Activated CD8-positive, alpha-beta T cell treated with anti-CD3 and anti-CD28 coated beads, Interleukin-2, amount 10 ng/mL, durations not matched to agents 7 days and 5 days (primary cell): Measurements from ENCODE around the gene TMEM45B. TPM values are rescaled to one million over a fixed set of nuclear protein-coding genes. Genes with fewer than 3 reads are reported as not detected.
A peak's percentile ranks its signal among the peaks of the same experiment; 100 is the strongest.
"Not testable (repeated sequence)": the region's sequence is repeated elsewhere in the genome, so short reads cannot be mapped to it uniquely, and the experiment has no call there.

Source experiments
- ATAC-seq: fragments of 150-1000 bp; cut with Tn5 transposase; one replicate; pipeline ENCODE4 v1.10.0; 2021; ENCODE audit warnings: moderate library complexity
- CTCF ChIA-PET: fragments of 350-600 bp; sonication (Branson Sonifier 250); formaldehyde crosslinking; loops from one replicate; lab custom pipeline; 2021; ENCODE audit warnings: antibody characterized with exemption; lab: Charles Lee
- POLR2A ChIA-PET: fragments of 350-600 bp; sonication (Branson Sonifier 250); formaldehyde crosslinking; loops from one replicate; lab custom pipeline; 2021; ENCODE audit warnings: antibody characterized with exemption; lab: Charles Lee
- DNase-seq: peaks from one replicate; pipeline ENCODE4 v3.0.0-alpha.2; 2020
- H3K27ac Mint-ChIP-seq: one replicate; pipeline ENCODE4 v1.8.0; 2021; ENCODE audit warnings: mild to moderate bottlenecking, mixed read lengths
- H3K27me3 Mint-ChIP-seq: one replicate; pipeline ENCODE4 v1.8.0; 2021; ENCODE audit warnings: low read depth, mixed read lengths
- H3K36me3 Mint-ChIP-seq: one replicate; pipeline ENCODE4 v1.8.0; 2021; ENCODE audit warnings: low read depth, mixed read lengths
- H3K4me1 Mint-ChIP-seq: one replicate; pipeline ENCODE4 v1.8.0; 2021; ENCODE audit warnings: low read depth, mixed read lengths
- H3K4me3 Mint-ChIP-seq: one replicate; pipeline ENCODE4 v1.8.0; 2021; ENCODE audit warnings: mild to moderate bottlenecking, mixed read lengths
- H3K9me3 Mint-ChIP-seq: one replicate; pipeline ENCODE4 v1.8.0; 2022; ENCODE audit warnings: mixed read lengths; ENCODE audit not compliant: insufficient read depth
- total RNA-seq, 2 experiments: library from RNA; stranded (reverse); gene quantifications; one replicate each; pipeline ENCODE4 v1.2.3, GENCODE V29; 2021

The TMEM45B gene
- total RNA-seq, 2 experiments from 2014 or later: not detected

DNA sequence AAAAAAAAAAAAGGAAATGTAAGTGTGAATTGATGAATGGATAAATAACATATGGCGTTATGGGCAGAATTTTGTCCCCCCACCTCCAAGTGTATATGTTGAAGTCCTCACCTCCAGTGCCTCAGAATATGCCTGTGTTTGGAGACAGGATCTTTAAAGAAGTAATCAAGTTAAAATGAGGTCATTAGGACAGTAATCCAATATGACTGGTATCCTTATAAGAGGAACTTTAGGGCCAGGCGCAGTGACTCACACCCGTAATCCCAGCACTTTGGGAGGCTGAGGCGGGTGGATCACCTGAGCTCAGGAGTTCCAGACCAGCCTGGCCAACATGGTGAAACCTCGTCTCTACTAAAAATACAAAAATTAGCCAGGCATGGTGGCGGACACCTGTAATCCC lies 17.6 kb downstream of the TMEM45B start:
- POLR2A ChIA-PET, DNase-seq, CTCF ChIA-PET, H3K4me3 Mint-ChIP-seq, ATAC-seq, H3K36me3 Mint-ChIP-seq, H3K27ac Mint-ChIP-seq, H3K9me3 Mint-ChIP-seq, H3K4me1 Mint-ChIP-seq: not testable (repeated sequence)
- peaks cover 12% of the 10 kb centered on the region for H3K27me3 Mint-ChIP-seq

- H3K36me3 Mint-ChIP-seq, DNase-seq, H3K4me3 Mint-ChIP-seq, ATAC-seq, POLR2A ChIA-PET, H3K27ac Mint-ChIP-seq, H3K27me3 Mint-ChIP-seq, H3K4me1 Mint-ChIP-seq, CTCF ChIA-PET, H3K9me3 Mint-ChIP-seq: not testable (repeated sequence)
These were observed 20.8 kb downstream of the TMEM45B start for GRCh38 chr11:129836423-129836891.

GRCh38 chr11:129836979-129837378 lies 21.3 kb downstream of the TMEM45B start:
- Mint-ChIP-seq H3K27ac (no peak overlapping the region), H3K4me1 (peaks cover 14% of the 10 kb centered on the region), H3K9me3 (peaks cover 2% of the 10 kb centered on the region), H3K27me3 (peaks cover 3% of the 10 kb centered on the region), H3K36me3 (peaks cover 5% of the 10 kb centered on the region), H3K4me3 (no peak overlapping the region)
- no peak for ATAC-seq
- CTCF ChIA-PET: no interaction called here
- DNase-seq: no peak
- POLR2A ChIA-PET: no interaction called here

DNA sequence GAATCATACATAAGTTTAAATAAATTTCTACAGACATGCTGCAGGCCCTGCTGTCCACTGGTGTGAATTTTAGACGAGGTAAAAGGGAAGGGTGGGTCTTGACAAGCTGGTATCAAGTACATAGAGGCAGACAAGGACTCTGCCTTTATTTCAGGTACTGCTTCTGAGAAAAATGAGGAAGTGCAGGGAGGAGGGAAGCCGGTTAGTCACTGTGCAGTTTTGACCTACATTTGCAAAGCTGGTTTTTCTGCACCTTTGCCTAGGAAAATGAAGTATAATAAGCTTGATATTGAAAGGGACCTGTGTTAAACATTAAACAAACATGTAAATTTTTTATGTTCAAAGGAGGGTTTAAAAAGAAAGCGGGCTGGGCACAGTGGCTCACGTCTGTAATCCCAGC lies 24.6 kb downstream of the TMEM45B start:
- Mint-ChIP-seq H3K36me3 (peaks cover 8% of the 10 kb centered on the region), H3K4me1 (peaks cover 21% of the 10 kb centered on the region), H3K27ac (no peak overlapping the region), H3K27me3 (peaks cover 5% of the 10 kb centered on the region), H3K9me3 (peaks cover 11% of the 10 kb centered on the region), H3K4me3 (no peak overlapping the region)
- ATAC-seq (no peak), DNase-seq (no peak)
- POLR2A ChIA-PET: no interaction called here
- CTCF ChIA-PET: no interaction called here

DNA sequence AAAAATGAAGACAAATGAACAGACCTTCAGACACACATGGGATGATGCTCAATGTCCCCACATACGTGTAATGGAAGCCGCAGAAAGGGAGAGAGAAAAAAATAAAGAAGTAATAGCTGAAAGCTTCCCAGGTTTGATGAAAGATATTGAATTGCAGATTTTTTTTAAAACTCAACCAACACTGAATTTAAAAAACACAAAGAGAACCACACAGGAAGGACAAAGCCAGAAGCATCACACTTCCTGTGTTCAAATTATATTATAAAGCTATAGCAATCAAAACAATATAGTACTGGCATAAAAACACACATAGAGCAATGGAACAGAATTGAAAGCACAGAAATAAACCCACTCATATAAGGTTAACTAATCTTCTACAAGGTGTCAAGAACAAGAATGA lies 26.5 kb downstream of the TMEM45B start:
- H3K27ac Mint-ChIP-seq: peak overlapping the region; percentile 55
- POLR2A ChIA-PET: no interaction called here
- H3K4me1 Mint-ChIP-seq: peaks cover 31% of the 10 kb centered on the region
- CTCF ChIA-PET: no interaction called here
- H3K27me3 Mint-ChIP-seq: peaks cover 5% of the 10 kb centered on the region
- no peak overlapping the region for H3K4me3 Mint-ChIP-seq
- peaks cover 8% of the 10 kb centered on the region for H3K36me3 Mint-ChIP-seq
- DNase-seq (no peak), ATAC-seq (peak; percentile 42)
- H3K9me3 Mint-ChIP-seq: peaks cover 11% of the 10 kb centered on the region

DNA sequence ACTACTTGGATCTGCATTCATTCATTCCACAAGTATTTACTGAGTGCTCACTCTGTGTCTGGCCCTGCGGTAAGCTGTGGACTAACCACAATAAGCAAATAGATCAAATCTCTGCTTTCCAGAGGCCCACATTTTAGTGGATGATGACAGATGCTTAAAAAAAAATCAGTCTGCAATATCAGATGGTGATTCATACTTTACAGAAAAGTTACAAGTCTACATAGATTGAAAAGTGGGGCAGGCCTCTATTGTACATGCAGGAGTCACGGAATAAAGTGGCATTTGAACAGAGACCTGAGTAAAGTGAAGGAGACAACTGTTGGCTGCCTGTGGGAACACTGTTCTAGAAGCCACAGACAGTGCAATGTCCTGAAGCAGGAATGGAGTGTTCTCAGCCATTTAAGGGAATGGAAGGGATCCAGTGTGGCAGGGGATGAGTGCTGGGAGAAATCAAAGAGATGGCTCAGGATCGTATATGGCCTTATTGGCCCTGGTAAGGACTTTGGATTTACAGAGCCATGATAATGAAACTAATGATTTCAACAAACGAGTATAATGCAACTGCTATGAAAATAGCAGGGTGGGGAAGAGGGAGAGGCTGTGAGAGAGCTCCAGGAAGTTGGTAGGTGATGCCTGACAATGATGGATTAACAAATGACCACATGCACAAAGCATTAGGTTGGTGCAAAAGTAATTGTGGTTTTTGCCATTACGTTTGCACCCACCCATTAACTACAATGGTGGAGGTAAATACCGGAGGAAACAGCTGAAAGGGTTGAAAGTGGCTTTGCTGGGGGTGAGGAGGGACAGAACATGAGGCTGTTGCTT lies 31.1 kb downstream of the TMEM45B start:
- ChIA-PET POLR2A (no interaction called here), CTCF (no interaction called here)
- H3K27me3 Mint-ChIP-seq: peaks cover 2% of the 10 kb centered on the region
- ATAC-seq (no peak), DNase-seq (no peak)
- H3K9me3 Mint-ChIP-seq: peaks cover 11% of the 10 kb centered on the region
- no peak overlapping the region for H3K4me3 Mint-ChIP-seq
- H3K36me3 Mint-ChIP-seq: peaks cover 5% of the 10 kb centered on the region
- H3K27ac Mint-ChIP-seq: no peak overlapping the region
- peaks cover 19% of the 10 kb centered on the region for H3K4me1 Mint-ChIP-seq

- DNase-seq, H3K4me3 Mint-ChIP-seq, H3K9me3 Mint-ChIP-seq, POLR2A ChIA-PET, CTCF ChIA-PET, H3K27me3 Mint-ChIP-seq, ATAC-seq, H3K36me3 Mint-ChIP-seq, H3K27ac Mint-ChIP-seq: not testable (repeated sequence)
- H3K4me1 Mint-ChIP-seq: peaks cover 13% of the 10 kb centered on the region
These were observed 31.7 kb downstream of the TMEM45B start for GRCh38 chr11:129847361-129847760.

DNA sequence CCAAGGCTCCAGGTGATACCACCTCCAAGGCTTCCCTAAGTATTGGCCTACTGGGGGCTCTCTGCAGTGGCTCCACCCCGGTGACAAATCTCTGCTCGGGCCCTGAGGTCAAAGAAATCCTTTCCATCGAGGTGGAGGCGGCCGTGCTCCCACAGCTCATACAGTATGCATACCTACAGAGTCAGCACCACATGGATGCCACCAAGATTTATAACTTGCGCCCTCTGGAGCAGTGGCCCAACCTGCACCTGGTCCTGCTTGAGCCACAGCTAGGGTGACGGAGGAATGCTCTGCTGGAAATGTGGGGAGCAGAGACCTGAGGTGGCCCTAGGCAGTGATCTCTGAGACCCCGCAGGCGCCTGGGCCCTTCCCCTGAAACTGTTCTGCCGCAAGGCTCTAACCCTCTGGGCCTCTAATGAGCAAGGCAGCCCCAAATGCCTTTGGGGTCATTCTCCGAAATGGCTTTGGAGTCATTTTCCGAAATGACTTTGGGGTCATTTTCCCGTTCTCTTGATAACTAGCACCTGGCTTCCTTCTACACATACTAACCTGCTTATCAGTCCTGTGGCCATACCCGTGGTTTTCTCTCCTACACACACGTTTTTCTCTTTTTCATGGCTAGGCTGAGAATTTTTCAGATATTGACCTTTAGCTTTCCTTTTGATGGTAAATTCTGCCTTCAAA lies 33.9 kb downstream of the TMEM45B start:
- Mint-ChIP-seq H3K27me3 (peaks cover 2% of the 10 kb centered on the region), H3K4me1 (peaks cover 28% of the 10 kb centered on the region), H3K9me3 (no peaks in the 10 kb centered on the region), H3K4me3 (no peak overlapping the region), H3K27ac (no peak overlapping the region), H3K36me3 (no peaks in the 10 kb centered on the region)
- DNase-seq: no peak
- ChIA-PET CTCF (no interaction called here), POLR2A (no interaction called here)
- ATAC-seq: no peak

DNA sequence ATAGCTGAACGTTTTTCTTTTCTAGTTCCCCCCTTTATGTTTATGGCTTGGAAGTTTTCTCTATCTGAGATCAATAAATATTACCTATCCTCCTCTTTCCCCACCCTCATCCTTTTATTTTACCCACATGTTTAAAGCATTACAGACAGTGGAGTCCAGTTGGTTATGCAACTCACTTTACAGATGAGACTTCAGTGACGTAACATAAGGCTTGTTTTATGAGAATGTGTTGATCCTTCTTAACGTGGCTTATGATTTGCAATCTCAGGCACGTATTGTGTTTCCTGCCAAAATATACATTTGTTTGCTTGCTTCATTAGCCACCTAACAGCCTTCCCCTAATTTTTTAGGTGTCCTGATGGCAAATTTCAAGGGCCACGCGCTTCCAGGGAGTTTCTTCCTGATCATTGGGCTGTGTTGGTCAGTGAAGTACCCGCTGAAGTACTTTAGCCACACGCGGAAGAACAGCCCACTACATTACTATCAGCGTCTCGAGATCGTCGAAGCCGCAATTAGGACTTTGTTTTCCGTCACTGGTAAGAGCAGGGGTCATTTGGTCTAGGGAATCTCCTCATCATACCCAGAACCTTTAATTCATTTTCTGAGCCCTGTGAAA lies 36.6 kb downstream of the TMEM45B start:
- Mint-ChIP-seq H3K27ac (peak overlapping the region; percentile 1), H3K9me3 (no peaks in the 10 kb centered on the region), H3K27me3 (peaks cover 2% of the 10 kb centered on the region), H3K36me3 (no peaks in the 10 kb centered on the region), H3K4me3 (no peak overlapping the region), H3K4me1 (peaks cover 25% of the 10 kb centered on the region)
- ChIA-PET POLR2A (no interaction called here), CTCF (interaction anchor here (0.6 to 0.7 kb wide), 2 partner anchors 29 to 37 kb away, joined by 3 read pairs; no protein-coding TSS in a partner anchor)
- DNase-seq: no peak
- no peak for ATAC-seq

- Mint-ChIP-seq H3K27me3 (peaks cover 2% of the 10 kb centered on the region), H3K27ac (peak overlapping the region; percentile 95), H3K4me3 (peak overlapping the region; percentile 55), H3K9me3 (no peaks in the 10 kb centered on the region), H3K36me3 (peaks cover 3% of the 10 kb centered on the region), H3K4me1 (peaks cover 28% of the 10 kb centered on the region)
- ATAC-seq: peak; percentile 92
- peak; percentile 81 for DNase-seq
- POLR2A ChIA-PET: interaction anchor here (1.0 to 1.8 kb wide), 3 partner anchors 12 to 148 kb away, joined by 4 to 7 read pairs (median 4); no protein-coding TSS in a partner anchor
- CTCF ChIA-PET: interaction anchor here (1.1 to 1.7 kb wide), 2 partner anchors 28 to 50 kb away, joined by 4 to 5 read pairs; no protein-coding TSS in a partner anchor
These were observed 38.0 kb downstream of the TMEM45B start for GRCh38 chr11:129853518-129854231.

GRCh38 chr11:129854232-129854805 lies 38.7 kb downstream of the TMEM45B start:
- peaks cover 33% of the 10 kb centered on the region for H3K4me1 Mint-ChIP-seq
- peaks cover 5% of the 10 kb centered on the region for H3K36me3 Mint-ChIP-seq
- POLR2A ChIA-PET: interaction anchor here (1.0 to 1.8 kb wide), 3 partner anchors 12 to 147 kb away, joined by 4 to 7 read pairs (median 4); no protein-coding TSS in a partner anchor
- CTCF ChIA-PET: interaction anchor here (0.7 to 1.7 kb wide), 3 partner anchors 27 to 51 kb away, joined by 3 to 5 read pairs (median 4); no protein-coding TSS in a partner anchor
- H3K9me3 Mint-ChIP-seq: no peaks in the 10 kb centered on the region
- peak overlapping the region; percentile 55 for H3K4me3 Mint-ChIP-seq
- no peak for DNase-seq
- ATAC-seq: peak; percentile 26
- peak overlapping the region; percentile 95 for H3K27ac Mint-ChIP-seq
- peaks cover 2% of the 10 kb centered on the region for H3K27me3 Mint-ChIP-seq
